ENCODE data around the gene ETNK2.

DNA sequence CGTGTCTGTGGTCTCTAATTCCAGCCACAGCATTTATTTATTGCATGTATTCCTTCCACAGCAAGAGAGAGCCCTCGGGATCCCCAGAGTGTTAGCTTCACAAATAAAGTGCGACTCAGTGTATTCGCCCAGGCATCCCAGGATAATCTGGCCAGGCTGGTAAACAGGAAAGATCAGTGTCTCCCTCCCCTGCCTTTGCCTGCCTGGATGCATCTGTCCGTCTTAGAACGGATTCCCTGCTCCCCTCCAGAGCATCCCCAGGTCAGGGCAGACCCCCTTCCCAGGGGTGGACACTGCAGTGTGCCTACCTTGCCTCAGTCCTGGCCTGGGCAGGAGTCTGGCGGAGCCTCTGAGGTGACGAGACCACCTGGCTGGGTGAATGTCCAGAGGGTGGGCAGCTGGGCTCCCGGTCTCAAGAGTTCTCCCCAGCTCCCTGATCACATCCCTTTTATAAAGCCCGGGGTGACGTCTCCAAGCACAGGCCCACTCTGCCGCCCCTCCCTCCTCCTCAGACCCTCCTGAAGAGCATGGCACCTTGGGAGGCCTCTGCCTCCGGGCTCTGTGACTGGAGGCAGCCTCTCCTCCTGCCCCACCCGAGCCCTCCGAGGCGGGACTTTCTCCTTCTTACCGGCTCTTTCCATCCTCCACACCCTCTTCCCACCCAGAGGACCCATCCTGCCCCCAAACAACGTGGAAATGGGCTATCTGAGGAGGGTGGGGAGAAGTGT lies 44.4 kb upstream of the ETNK2 start, which contains the start of gene KISS1:
- TF ChIP-seq POLR2A (IDR thresholded peaks at IDR 0.05) = no peak
- TF ChIP-seq, protein P1, sequence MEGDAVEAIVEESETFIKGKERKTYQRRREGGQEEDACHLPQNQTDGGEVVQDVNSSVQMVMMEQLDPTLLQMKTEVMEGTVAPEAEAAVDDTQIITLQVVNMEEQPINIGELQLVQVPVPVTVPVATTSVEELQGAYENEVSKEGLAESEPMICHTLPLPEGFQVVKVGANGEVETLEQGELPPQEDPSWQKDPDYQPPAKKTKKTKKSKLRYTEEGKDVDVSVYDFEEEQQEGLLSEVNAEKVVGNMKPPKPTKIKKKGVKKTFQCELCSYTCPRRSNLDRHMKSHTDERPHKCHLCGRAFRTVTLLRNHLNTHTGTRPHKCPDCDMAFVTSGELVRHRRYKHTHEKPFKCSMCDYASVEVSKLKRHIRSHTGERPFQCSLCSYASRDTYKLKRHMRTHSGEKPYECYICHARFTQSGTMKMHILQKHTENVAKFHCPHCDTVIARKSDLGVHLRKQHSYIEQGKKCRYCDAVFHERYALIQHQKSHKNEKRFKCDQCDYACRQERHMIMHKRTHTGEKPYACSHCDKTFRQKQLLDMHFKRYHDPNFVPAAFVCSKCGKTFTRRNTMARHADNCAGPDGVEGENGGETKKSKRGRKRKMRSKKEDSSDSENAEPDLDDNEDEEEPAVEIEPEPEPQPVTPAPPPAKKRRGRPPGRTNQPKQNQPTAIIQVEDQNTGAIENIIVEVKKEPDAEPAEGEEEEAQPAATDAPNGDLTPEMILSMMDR (IDR thresholded peaks at IDR 0.05) = no peak

Data from body of pancreas (tissue), 4 donors.